A204.1 (cell line): Measurements from ENCODE around the gene VTCN1.
"Not testable (repeated sequence)": the region's sequence is repeated elsewhere in the genome, so short reads cannot be mapped to it uniquely, and the experiment has no call there.

Experiments used
- FAIRE-seq: peaks from 2 replicates; lab custom pipeline; 2012; peaks lifted over from hg19 to GRCh38; lab: Jason Lieb, UNC

The VTCN1 gene, protein sequence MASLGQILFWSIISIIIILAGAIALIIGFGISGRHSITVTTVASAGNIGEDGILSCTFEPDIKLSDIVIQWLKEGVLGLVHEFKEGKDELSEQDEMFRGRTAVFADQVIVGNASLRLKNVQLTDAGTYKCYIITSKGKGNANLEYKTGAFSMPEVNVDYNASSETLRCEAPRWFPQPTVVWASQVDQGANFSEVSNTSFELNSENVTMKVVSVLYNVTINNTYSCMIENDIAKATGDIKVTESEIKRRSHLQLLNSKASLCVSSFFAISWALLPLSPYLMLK

GRCh38 chr1:117210831-117211261, at the start of gene VTCN1:
VTCN1 (minus strand) TSS chr1:117210927; CDS start chr1:117210855, 72 bp downstream.
- no peak for FAIRE-seq

- no peak for FAIRE-seq
These were observed 48.1 kb upstream of the VTCN1 start for GRCh38 chr1:117258791-117259190.

GRCh38 chr1:117258075-117258474, 47.3 kb upstream of the VTCN1 start:
- FAIRE-seq: not testable (repeated sequence)

- FAIRE-seq: no peak
These were observed 46.6 kb upstream of the VTCN1 start for GRCh38 chr1:117257291-117257690.

DNA sequence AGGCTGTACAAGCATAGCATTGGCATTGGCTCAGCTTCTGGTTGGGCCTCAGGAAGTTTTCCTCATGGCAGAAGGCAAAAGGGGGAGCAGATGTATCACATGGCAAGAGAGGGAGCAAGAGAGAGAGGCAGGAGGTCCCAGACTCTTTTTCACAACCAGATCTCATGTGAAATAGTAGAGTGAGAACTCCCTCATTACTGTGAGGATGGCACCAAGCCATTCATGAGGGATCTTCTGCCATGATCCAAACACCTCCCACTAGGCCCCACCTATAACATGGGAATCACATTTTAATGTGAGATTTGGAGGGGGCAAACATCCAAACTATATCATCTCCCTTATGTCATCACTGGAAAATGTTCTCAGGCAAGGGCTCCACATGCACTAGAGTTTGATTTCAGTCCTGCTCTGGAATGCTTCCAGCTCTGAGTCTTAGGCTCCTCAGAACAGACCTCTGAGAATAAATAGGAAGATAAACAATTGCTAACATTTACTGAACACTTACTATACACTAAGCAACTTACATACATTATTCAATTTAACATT, 39.4 kb upstream of the VTCN1 start:
- FAIRE-seq: no peak

- no peak for FAIRE-seq
These were observed 34.2 kb upstream of the VTCN1 start for GRCh38 chr1:117244971-117245370.

DNA sequence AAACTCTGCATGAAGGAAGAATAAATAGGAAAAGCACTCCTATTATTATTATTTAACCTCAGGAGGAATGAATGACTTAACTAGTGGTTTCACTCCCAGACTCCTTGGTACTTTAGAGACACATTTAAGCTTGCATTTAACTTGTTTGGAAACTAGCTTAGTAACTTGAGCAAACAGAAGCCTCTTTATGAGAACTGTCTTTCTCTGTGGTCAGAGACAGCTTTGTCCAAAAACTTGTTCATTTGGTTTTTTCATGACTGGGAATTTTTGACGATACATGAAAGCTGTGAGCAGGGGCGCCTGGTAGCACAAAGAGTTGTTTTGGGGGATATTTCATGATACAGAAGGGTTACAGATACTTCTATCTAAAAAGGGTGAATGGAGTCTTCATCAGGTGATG, 33.6 kb upstream of the VTCN1 start:
- FAIRE-seq: no peak

DNA sequence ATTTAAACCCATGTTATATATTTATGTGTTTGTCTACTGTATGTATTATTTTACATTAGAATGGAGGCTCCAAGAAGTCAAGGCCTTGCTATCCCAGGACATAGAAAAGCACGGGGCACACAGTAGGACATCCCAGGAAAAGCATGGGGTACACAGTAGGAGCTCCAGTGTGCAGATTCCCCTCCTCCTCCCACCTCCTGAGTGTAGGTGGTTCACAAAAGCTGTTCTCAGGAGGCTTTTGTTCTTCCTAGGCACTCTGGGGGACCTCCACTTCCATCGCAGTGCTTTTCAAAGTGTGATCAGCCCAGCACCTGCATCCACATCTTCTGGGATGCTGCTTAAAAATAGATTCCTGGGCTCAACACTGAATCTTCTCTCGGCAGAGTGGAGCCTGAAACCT, 30.8 kb upstream of the VTCN1 start:
- no peak for FAIRE-seq

DNA sequence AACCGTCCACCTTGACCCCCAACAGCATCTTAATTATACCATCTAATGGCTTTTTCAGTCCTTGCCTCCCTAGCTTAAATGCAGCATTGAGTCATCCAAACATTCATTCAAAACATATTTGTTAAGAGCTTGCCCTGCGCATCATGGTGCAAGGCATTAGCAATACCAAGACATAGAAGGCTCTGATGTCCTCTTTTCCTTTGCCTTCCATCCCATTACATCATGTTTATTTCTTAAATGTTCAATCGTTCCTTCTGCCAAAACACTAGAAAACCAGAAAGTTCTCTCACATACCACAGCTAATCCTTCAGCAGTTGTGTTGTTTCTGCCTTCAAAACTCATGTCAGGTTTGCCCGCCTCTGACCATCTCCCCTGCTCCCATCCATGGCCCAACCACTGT, 29.8 kb upstream of the VTCN1 start:
- no peak for FAIRE-seq

DNA sequence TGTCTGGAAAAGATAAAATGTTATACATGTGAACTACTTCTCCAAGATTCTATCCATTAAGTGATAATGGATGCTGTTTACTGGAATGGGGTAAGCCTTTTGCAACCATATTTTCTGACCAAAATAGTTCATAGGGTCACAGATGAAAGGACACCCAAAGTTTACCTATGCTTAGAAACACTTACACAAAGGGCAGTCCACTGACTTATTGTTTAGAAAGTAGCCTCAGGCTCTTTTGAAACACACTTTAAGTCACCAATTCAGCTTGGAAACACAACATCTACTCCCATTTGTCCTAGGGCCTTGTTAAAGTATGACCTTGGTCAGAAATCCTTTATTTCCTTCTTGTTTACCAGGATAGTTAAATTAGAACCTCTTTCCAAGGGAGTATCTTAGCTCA, 28.7 kb upstream of the VTCN1 start:
- FAIRE-seq: no peak

DNA sequence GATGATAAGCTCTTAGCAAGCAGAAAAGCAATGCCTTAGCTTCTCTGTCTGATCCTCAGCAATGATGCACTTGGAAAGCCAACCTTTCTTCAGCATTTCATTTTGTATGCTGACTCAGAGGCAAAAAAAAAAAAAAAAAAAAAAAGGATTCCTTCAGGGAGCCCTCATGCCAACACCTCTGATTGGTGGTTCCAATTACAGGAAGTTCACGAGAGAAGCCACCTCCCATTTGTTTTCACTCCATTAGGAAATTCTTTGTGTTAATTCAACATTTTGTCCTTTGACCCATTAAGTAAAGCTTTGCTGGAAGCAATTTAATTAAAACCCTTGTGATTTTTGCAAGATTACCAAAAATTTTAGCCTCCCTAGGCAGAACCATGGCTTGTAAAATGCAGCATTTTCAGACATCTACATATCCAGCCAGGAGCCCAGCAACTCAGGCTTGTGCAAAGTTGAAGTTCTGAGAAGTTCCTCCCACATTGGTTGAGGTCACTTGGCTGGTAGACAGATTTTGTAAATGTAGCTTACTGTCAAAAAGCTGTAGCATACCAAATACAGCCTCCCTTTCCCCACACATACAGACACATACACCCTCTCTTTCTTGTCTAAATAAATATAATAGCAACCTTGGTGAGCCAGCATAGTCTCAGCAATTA, 27.1 kb upstream of the VTCN1 start:
- FAIRE-seq: no peak

DNA sequence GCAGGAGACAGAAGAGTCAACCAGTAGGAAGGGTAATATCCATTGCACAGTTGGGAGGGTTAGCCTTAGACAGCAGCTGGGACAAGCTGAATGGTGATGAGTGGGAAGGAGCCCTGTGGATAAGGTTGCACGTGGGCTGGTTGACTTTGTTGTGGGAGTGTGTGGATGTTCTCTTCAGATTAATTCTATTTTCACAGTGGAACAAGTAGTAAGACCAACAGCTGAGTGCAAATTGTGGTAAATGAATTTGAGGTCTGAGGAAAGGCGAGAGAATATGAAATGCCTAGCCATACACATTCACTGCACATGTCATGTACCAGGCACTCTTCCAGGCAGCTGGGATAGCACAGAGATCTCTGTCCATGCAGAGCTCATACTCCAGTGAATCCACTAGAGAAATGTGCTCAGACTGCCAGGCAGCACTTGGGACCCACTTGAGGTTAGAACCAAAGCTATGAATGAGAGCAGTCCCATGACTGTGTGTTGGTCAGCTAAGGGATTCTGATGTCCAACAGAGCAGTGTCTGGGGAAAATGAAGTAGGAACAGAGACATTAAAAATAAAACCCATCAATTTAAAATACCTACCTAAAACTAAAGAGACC, 25.2 kb upstream of the VTCN1 start:
- FAIRE-seq: no peak

DNA sequence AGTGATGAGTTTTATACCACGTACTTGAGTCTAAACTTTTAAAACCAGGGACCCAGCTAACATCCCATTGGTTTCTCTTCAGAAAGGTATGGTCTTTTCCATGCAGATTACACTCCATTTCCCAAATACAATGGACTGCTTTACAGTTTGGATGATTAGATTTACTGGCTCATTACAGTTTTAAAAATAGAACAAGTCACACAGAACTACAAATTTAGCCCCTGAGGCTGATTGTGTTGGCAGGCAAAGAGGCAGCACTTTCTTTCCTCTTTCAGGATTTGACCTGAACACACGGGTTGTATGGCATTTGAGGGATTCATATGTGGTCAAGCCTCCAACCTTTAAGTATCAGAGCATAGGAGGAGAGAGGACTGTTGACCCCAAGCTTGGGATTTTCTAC, 21.8 kb upstream of the VTCN1 start:
- FAIRE-seq: no peak

DNA sequence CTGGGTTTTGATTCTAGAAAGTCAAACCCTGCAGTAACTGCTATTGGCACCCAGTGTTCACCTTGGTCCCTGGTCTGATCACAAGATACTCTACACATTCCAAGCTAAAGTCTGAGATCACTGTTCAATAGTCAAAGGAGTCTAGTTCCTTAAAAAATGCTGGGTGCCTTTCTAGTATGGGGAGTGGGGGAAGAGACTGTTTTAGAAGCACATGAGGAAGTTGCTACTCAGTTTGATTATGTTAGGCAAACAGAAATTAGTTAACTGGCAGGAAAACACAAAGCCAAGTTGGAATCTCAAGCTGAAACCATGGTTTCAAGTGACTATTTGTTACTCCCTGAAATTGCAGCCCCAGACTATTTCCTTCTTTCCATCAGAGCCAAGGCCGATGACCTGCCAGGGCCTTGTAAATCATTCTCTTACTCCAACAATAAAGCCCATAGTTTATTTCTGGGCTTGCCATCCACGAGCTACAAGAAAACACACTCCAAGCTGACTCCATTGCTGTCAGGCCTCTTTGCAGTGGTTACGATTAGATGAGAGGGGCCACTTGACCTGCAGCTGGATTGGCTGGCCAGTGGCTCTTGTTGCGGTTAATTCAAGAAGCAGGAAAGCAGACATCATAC, 21.1 kb upstream of the VTCN1 start:
- FAIRE-seq: no peak

- no peak for FAIRE-seq
These were observed 20.6 kb upstream of the VTCN1 start for GRCh38 chr1:117231312-117231711.

- FAIRE-seq: no peak
These were observed 18.5 kb upstream of the VTCN1 start for GRCh38 chr1:117229217-117229616.

GRCh38 chr1:117225931-117226330, 15.2 kb upstream of the VTCN1 start:
- no peak for FAIRE-seq

DNA sequence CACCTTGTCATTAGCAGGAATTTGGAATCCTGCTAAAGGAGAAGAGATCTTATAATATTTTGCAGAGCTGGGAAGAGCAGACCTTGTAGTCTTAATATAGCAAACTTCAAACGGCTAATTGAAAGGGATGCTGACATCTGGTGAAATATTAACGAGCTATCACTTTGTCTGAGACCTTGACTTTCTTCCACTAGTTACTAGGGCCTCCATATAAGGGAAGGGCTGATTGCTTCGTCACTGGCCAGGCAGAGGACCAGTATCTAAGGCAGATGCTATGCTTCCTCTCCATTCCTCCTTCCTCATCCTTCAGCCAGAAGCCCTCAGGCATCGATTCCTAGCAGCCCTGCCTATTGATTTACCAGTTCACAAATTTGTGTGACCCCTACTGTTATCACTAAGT, 6.0 kb upstream of the VTCN1 start:
- FAIRE-seq: no peak

- no peak for FAIRE-seq
These were observed 5.2 kb upstream of the VTCN1 start for GRCh38 chr1:117215733-117216462.

GRCh38 chr1:117215019-117215418, 4.3 kb upstream of the VTCN1 start:
- no peak for FAIRE-seq

GRCh38 chr1:117213046-117213445, 2.3 kb upstream of the VTCN1 start:
- FAIRE-seq: no peak

DNA sequence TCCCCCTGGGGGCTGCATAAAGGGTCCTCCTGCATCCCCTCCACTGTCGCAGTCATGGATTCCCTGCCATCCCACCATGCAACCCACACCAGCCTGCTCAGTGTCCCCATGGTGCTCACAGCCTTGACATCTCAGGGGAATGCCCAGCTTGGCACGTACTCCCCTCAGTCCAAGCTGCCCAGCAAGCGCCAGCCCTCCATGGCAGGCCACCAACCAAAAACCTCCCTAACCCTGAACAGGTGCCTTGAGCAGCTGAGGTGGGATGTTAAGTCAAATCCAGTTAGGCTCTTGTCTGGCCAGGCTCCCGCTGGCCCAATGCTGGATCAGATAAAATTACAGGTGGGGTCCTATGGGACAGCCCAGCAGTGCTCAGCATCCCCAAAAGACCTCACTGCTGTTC, 341 bp downstream of the VTCN1 start:
- no peak for FAIRE-seq
